HepG2 (cell line): ENCODE measurements around the gene SNHG17. TPM values are rescaled to one million over a fixed set of nuclear protein-coding genes. Genes with fewer than 3 reads are reported as not detected.

ENCODE experiments used
- ARNT ChIP-seq: fragments of 450-650 bp; IDR thresholded peaks from 2 replicates; pipeline ENCODE4 v1.6.1; 2017
- ARNT2 ChIP-seq: sonication (generic); formaldehyde crosslinking; IDR thresholded peaks from 2 replicates; pipeline ENCODE4 v1.8.0; 2022; ENCODE audit warnings: mild to moderate bottlenecking, low read depth, missing genetic modification reagents, moderate library complexity
- BHLHE40 ChIP-seq: IDR thresholded peaks from 2 replicates; pipeline ENCODE4 v1.6.1; 2011; ENCODE audit warnings: low read length, improper control_type of control experiment
- FOXK1 ChIP-seq: sonication (generic); formaldehyde crosslinking; IDR thresholded peaks from 2 replicates; pipeline ENCODE4 v1.4.0; 2020; ENCODE audit warnings: low read depth, missing genetic modification reagents, borderline replicate concordance
- HNRNPH1 ChIP-seq: fragments of 200-400 bp; formaldehyde crosslinking; optimal IDR thresholded peaks from 2 replicates; pipeline ENCODE3; 2017; ENCODE audit warnings: mild to moderate bottlenecking, low read depth, low read length
- MAZ ChIP-seq, 2 experiments: sonication (generic) in 1 of 2; formaldehyde crosslinking in 1 of 2; IDR thresholded peaks; 2 replicates each; pipeline versions ENCODE4 v1.5.0 to v1.6.1; 2012 to 2020; ENCODE audit warnings: low read depth in 2 of 2, mild to moderate bottlenecking in 2 of 2, borderline replicate concordance in 1 of 2, improper control_type of control experiment in 1 of 2, low read length in 1 of 2, missing genetic modification reagents in 1 of 2, moderate library complexity in 1 of 2
- MXI1 ChIP-seq: IDR thresholded peaks from 3 replicates; pipeline ENCODE4 v1.6.1; 2012; ENCODE audit warnings: low read depth, low read length, inconsistent platforms, borderline replicate concordance
- NFE2L1 ChIP-seq: sonication (generic); formaldehyde crosslinking; IDR thresholded peaks from 2 replicates; pipeline ENCODE4 v1.4.0; 2020; ENCODE audit warnings: missing genetic modification reagents, mild to moderate bottlenecking, borderline replicate concordance
- NKX3-1 ChIP-seq: sonication (generic); formaldehyde crosslinking; IDR thresholded peaks from 2 replicates; pipeline ENCODE4 v1.5.0; 2020; ENCODE audit warnings: missing genetic modification reagents
- NR3C1 ChIP-seq: sonication (generic); formaldehyde crosslinking; IDR thresholded peaks from 2 replicates; pipeline ENCODE4 v1.4.0; 2020; ENCODE audit warnings: missing genetic modification reagents
- POLR2AphosphoS5 ChIP-seq: IDR thresholded peaks from 2 replicates; pipeline ENCODE4 v1.6.1; 2012; ENCODE audit warnings: low read depth, low read length
- RFX5 ChIP-seq: IDR thresholded peaks from 2 replicates; pipeline ENCODE4 v1.6.1; 2011; ENCODE audit warnings: low read depth, low read length, improper control_type of control experiment
- RXRB ChIP-seq: IDR thresholded peaks from 2 replicates; pipeline ENCODE4 v1.6.1; 2016; ENCODE audit warnings: borderline replicate concordance, missing genetic modification reagents, missing compliant biosample characterization
- SNAPC2 ChIP-seq: sonication (generic); formaldehyde crosslinking; IDR thresholded peaks from 2 replicates; pipeline ENCODE4 v1.8.1; 2022; ENCODE audit warnings: mild to moderate bottlenecking, missing genetic modification reagents
- TCF7 ChIP-seq: sonication (generic); IDR thresholded peaks from 2 replicates; pipeline ENCODE4 v1.6.1; 2016; ENCODE audit warnings: antibody characterized with exemption, low read depth
- ZBTB14 ChIP-seq: sonication (generic); formaldehyde crosslinking; IDR thresholded peaks from 2 replicates; pipeline ENCODE4 v1.4.0; 2020; ENCODE audit warnings: missing genetic modification reagents
- ZBTB38 ChIP-seq: sonication (generic); formaldehyde crosslinking; IDR thresholded peaks from 2 replicates; pipeline ENCODE4 v1.5.1; 2020; ENCODE audit warnings: mild to moderate bottlenecking, missing genetic modification reagents
- ZBTB42 ChIP-seq: sonication (generic); formaldehyde crosslinking; IDR thresholded peaks from 2 replicates; pipeline ENCODE4 v1.5.0; 2020; ENCODE audit warnings: mild to moderate bottlenecking, missing genetic modification reagents
- ZBTB8A ChIP-seq: sonication (generic); formaldehyde crosslinking; IDR thresholded peaks from 2 replicates; pipeline ENCODE4 v1.4.0; 2020; ENCODE audit warnings: mild to moderate bottlenecking, low read depth, missing genetic modification reagents, borderline replicate concordance
- ZFY ChIP-seq: sonication (generic); formaldehyde crosslinking; IDR thresholded peaks from 2 replicates; pipeline ENCODE4 v1.4.0; 2020; ENCODE audit warnings: missing genetic modification reagents
- ZNF101 ChIP-seq: sonication (generic); formaldehyde crosslinking; IDR thresholded peaks from 2 replicates; pipeline ENCODE4 v1.4.0; 2020; ENCODE audit warnings: mild to moderate bottlenecking, low read depth, missing genetic modification reagents, borderline replicate concordance
- ZNF17 ChIP-seq: sonication (generic); formaldehyde crosslinking; IDR thresholded peaks from 2 replicates; pipeline ENCODE4 v1.5.0; 2020; ENCODE audit warnings: mild to moderate bottlenecking, missing genetic modification reagents
- ZNF274 ChIP-seq: sonication (generic); formaldehyde crosslinking; IDR thresholded peaks from 2 replicates; pipeline ENCODE4 v1.5.1; 2020; ENCODE audit warnings: mild to moderate bottlenecking, missing genetic modification reagents
- ZNF350 ChIP-seq: sonication (generic); formaldehyde crosslinking; IDR thresholded peaks from 2 replicates; pipeline ENCODE4 v1.4.0; 2020; ENCODE audit warnings: mild to moderate bottlenecking, low read depth, missing genetic modification reagents, borderline replicate concordance
- ZNF569 ChIP-seq: sonication (generic); formaldehyde crosslinking; IDR thresholded peaks from 2 replicates; pipeline ENCODE4 v1.5.0; 2020; ENCODE audit warnings: mild to moderate bottlenecking, missing genetic modification reagents, moderate library complexity, borderline replicate concordance
- ZNF639 ChIP-seq: conservative IDR thresholded peaks from 2 replicates; pipeline ENCODE4 v1.6.1; 2018; ENCODE audit warnings: missing genetic modification reagents
- ZNF780A ChIP-seq: sonication (generic); formaldehyde crosslinking; IDR thresholded peaks from 2 replicates; pipeline ENCODE4 v1.8.0; 2022; ENCODE audit warnings: mild to moderate bottlenecking, missing genetic modification reagents, moderate library complexity
- ZSCAN21 ChIP-seq: sonication (generic); formaldehyde crosslinking; IDR thresholded peaks from 2 replicates; pipeline ENCODE4 v1.8.0; 2022; ENCODE audit warnings: mild to moderate bottlenecking, missing genetic modification reagents, moderate library complexity, borderline replicate concordance
- polyA plus RNA-seq, 8 experiments: library from polyadenylated mRNA; depleted of rRNA in 3 of 8; stranded (reverse) in 7 of 8; unstranded in 1 of 8; fragments of >200 nt; fragmentation: Illumina TruSeq in 4 of 8; extraction: Trizol in 4 of 8; gene quantifications; 2 replicates each; pipeline versions ENCODE4 v1.2.1 to v1.2.3, GENCODE V29; 2011 to 2016; ENCODE audit warnings: low read depth in 4 of 8, missing spikeins in 1 of 8, mixed read lengths in 1 of 8; ENCODE audit not compliant: insufficient read depth in 1 of 8
- total RNA-seq, 5 experiments: library from RNA; depleted of rRNA; stranded (reverse); fragments of >200 nt; fragmentation: Illumina TruSeq; extraction: Trizol; gene quantifications; 2 replicates each; pipeline ENCODE4 v1.2.3, GENCODE V29; 2016; ENCODE audit warnings: low read depth in 1 of 5

The SNHG17 gene
- total and polyA plus RNA-seq, 2 of the 13 experiments (the other 11 are each of a cell fraction or from before 2014, with no cell fraction given) = 26.2 to 41.2 TPM

- peak; percentile 95 for TF ChIP-seq ZBTB42 (CRISPR knock-in tag)
- peak; percentile 100 for TF ChIP-seq ZNF639 (CRISPR knock-in tag)
- peak; percentile 99 for TF ChIP-seq ZFY (CRISPR knock-in tag)
- peak; percentile 93; the same call in 1 of the 2 replicates for TF ChIP-seq ZNF569 (CRISPR knock-in tag)
- TF ChIP-seq ARNT = no peak
- peak; percentile 98; the same call in 1 of the 2 replicates for TF ChIP-seq ZSCAN21 (CRISPR knock-in tag)
- peak; percentile 94 for TF ChIP-seq ZNF780A (CRISPR knock-in tag)
- peak; percentile 99 for TF ChIP-seq ARNT2 (CRISPR knock-in tag)
- peak; percentile 68 for TF ChIP-seq ZBTB14 (CRISPR knock-in tag)
- TF ChIP-seq TCF7 = no peak
- TF ChIP-seq MAZ (IDR thresholded peaks at IDR 0.05; ENCODE audit: borderline replicate concordance, low read depth, low read length) = no peak; the same call in none of the 2 replicates
- TF ChIP-seq MAZ (CRISPR knock-in tag; IDR thresholded peaks at IDR 0.05; ENCODE audit: low read depth) = peak; percentile 94
- TF ChIP-seq MXI1 = peak; percentile 99
- TF ChIP-seq ZBTB8A = peak; percentile 95
- peak; percentile 98 for TF ChIP-seq FOXK1 (CRISPR knock-in tag)
- peak; percentile 95 for TF ChIP-seq RXRB (CRISPR knock-in tag)
- peak; percentile 73 for TF ChIP-seq BHLHE40
- no peak for TF ChIP-seq NR3C1 (CRISPR knock-in tag)
- peak; percentile 96; the same call in 1 of the 2 replicates for TF ChIP-seq ZNF17 (CRISPR knock-in tag)
- TF ChIP-seq NKX3-1 = peak; percentile 99
- TF ChIP-seq ZNF101 (CRISPR knock-in tag) = peak; percentile 98; the same call in 1 of the 2 replicates
- peak; percentile 100 for TF ChIP-seq POLR2AphosphoS5
- peak; percentile 99 for TF ChIP-seq ZNF274 (CRISPR knock-in tag)
- peak; percentile 100 for TF ChIP-seq ZNF350 (CRISPR knock-in tag)
- TF ChIP-seq HNRNPH1 = no peak
- TF ChIP-seq RFX5 = peak; percentile 42; the same call in 1 of the 2 replicates
- TF ChIP-seq NFE2L1 (CRISPR knock-in tag) = peak; percentile 96; the same call in 1 of the 2 replicates
- TF ChIP-seq ZBTB38 (CRISPR knock-in tag) = peak; percentile 99
- peak; percentile 99 for TF ChIP-seq SNAPC2 (CRISPR knock-in tag)
Observed at GRCh38 chr20:38434770-38435554, at the start of gene SNHG17 (continued).
